VCaP (cell line): ENCODE measurements around the gene PGBD5.

Experiments
- H3K27ac ChIP-seq: fragments of 450-650 bp; 2 replicates; pipeline ENCODE4 v1.5.1; 2017
- CTCF ChIP-seq: fragments of 450-650 bp; conservative IDR thresholded peaks from 2 replicates; pipeline ENCODE4 v1.5.1; 2017; ENCODE audit warnings: mild to moderate bottlenecking, moderate library complexity

Gene PGBD5

GRCh38 chr1:230371923-230372703 is 54.0 kb downstream of the PGBD5 start:
- H3K27ac ChIP-seq = no peak overlapping the region
- no peak for TF ChIP-seq CTCF

- no peak for TF ChIP-seq CTCF
- no peak overlapping the region for H3K27ac ChIP-seq
Observed at GRCh38 chr1:230370109-230370508, 56.0 kb downstream of the PGBD5 start.

DNA sequence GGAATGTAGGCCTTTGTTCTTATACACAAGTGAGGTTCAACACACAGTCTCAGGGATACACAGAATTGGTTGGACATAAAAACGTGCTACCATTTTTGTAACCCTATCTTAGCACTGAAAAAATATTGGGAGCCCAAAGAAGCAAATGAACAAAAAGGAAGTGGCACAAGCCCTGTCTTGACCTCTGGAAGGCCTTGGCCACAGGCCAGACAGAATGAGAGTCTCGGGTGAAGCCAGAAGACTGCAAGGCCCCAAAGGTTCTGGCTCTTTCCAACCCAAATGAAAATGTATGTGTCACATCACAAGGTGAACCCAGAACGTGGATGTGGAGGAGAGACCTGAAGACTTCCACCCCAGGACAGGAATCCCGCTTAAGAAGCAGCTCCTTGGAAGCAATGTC is 57.3 kb downstream of the PGBD5 start:
- no peak for TF ChIP-seq CTCF
- H3K27ac ChIP-seq = no peak overlapping the region

- no peak overlapping the region for H3K27ac ChIP-seq
- no peak for TF ChIP-seq CTCF
Observed at GRCh38 chr1:230368363-230368762, 57.8 kb downstream of the PGBD5 start.

- H3K27ac ChIP-seq = no peak overlapping the region
- no peak for TF ChIP-seq CTCF
Observed at GRCh38 chr1:230366504-230366915, 59.6 kb downstream of the PGBD5 start.

GRCh38 chr1:230365723-230366307 is 60.3 kb downstream of the PGBD5 start:
- TF ChIP-seq CTCF = peak; percentile 51
- H3K27ac ChIP-seq = no peak overlapping the region

DNA sequence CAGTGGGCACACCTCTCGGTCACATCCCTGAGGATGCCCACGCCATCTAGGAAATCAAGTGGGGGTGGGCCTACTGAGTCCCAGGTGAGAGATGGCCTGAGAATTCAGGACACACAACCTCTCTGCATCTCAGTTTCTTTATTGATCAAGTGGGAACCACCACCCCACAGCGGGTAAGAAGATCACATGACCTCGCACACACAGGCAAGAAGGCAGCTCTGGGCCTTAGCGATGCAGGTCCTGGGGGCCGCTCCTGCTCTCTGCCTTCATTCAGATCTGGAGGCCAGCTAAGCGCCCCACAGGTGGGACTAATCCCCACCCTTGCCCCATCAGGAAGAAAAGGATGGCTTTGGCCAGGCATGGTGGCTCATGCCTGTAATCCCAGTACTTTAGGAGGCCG is 63.2 kb downstream of the PGBD5 start:
- H3K27ac ChIP-seq = no peak overlapping the region
- TF ChIP-seq CTCF = no peak
